Trophoblast cell (in vitro differentiated cells and primary cell): ENCODE results near the gene TTC31.

Experiments used
- DNase-seq, 2 donors: peaks; one replicate each; pipeline ENCODE4 v3.0.0-alpha.2; 2016
- H2AFZ ChIP-seq: 2 replicates; pipeline ENCODE4 v1.6.1; 2013; ENCODE audit warnings: low read length, moderate library complexity, mild to moderate bottlenecking; ENCODE audit not compliant: insufficient read depth, poor library complexity
- H2AK5ac ChIP-seq: 2 replicates; pipeline ENCODE4 v1.6.1; 2013; ENCODE audit warnings: mild to moderate bottlenecking, low read length
- H2BK120ac ChIP-seq: 2 replicates; pipeline ENCODE4 v1.6.1; 2013; ENCODE audit warnings: low read length, mild to moderate bottlenecking, moderate library complexity; ENCODE audit not compliant: insufficient read depth, poor library complexity
- H2BK12ac ChIP-seq: 2 replicates; pipeline ENCODE4 v1.6.1; 2013; ENCODE audit warnings: mild to moderate bottlenecking, low read length, moderate library complexity
- H2BK5ac ChIP-seq: 2 replicates; pipeline ENCODE4 v1.6.1; 2013; ENCODE audit warnings: low read length, low read depth, moderate library complexity, mild to moderate bottlenecking; ENCODE audit not compliant: poor library complexity
- H3K14ac ChIP-seq: 2 replicates; pipeline ENCODE4 v1.6.1; 2013; ENCODE audit warnings: mild to moderate bottlenecking, low read length
- H3K18ac ChIP-seq: 2 replicates; pipeline ENCODE4 v1.6.1; 2013; ENCODE audit warnings: mild to moderate bottlenecking, low read length
- H3K23ac ChIP-seq: 2 replicates; pipeline ENCODE4 v1.6.1; 2013; ENCODE audit warnings: low read length
- H3K27ac ChIP-seq: 2 replicates; pipeline ENCODE4 v1.5.1; 2013; ENCODE audit warnings: low read depth, mild to moderate bottlenecking, inconsistent platforms, low read length, moderate library complexity
- H3K27me3 ChIP-seq: 2 replicates; pipeline ENCODE4 v1.6.1; 2013; ENCODE audit warnings: inconsistent platforms, mild to moderate bottlenecking, low read length, moderate library complexity; ENCODE audit not compliant: insufficient read depth
- H3K36me3 ChIP-seq, 2 experiments: 1 replicate in 1 of 2; 2 replicates in 1 of 2; pipeline ENCODE4 v1.6.1; 2013; ENCODE audit warnings: low read length in 2 of 2, mild to moderate bottlenecking in 2 of 2, moderate library complexity in 1 of 2; ENCODE audit not compliant: insufficient read depth in 2 of 2, control insufficient read depth in 1 of 2
- H3K4ac ChIP-seq: 2 replicates; pipeline ENCODE4 v1.6.1; 2013; ENCODE audit warnings: low read depth, mild to moderate bottlenecking, low read length, moderate library complexity
- H3K4me1 ChIP-seq, 2 experiments: 1 replicate in 1 of 2; 2 replicates in 1 of 2; pipeline ENCODE4 v1.6.1; 2013; ENCODE audit warnings: low read length in 2 of 2, mild to moderate bottlenecking in 2 of 2, moderate library complexity in 1 of 2; ENCODE audit not compliant: insufficient read depth in 2 of 2, control insufficient read depth in 1 of 2
- H3K4me2 ChIP-seq: 2 replicates; pipeline ENCODE4 v1.6.1; 2013; ENCODE audit warnings: inconsistent platforms, mild to moderate bottlenecking, low read length, moderate library complexity
- H3K4me3 ChIP-seq: 2 replicates; pipeline ENCODE4 v1.5.1; 2013; ENCODE audit warnings: mild to moderate bottlenecking, low read depth, low read length, inconsistent platforms
- H3K79me1 ChIP-seq: one replicate; pipeline ENCODE4 v1.6.1; 2013; ENCODE audit warnings: low read length
- H3K79me2 ChIP-seq: 2 replicates; pipeline ENCODE4 v1.6.1; 2013; ENCODE audit warnings: low read length, mild to moderate bottlenecking; ENCODE audit not compliant: control insufficient read depth, insufficient read depth, poor library complexity
- H3K9ac ChIP-seq: 2 replicates; pipeline ENCODE4 v1.6.1; 2013; ENCODE audit warnings: mild to moderate bottlenecking, low read length
- H3K9me3 ChIP-seq: 2 replicates; pipeline ENCODE4 v1.6.1; 2013; ENCODE audit warnings: low read depth, mild to moderate bottlenecking, control low read depth, inconsistent platforms, low read length; ENCODE audit not compliant: insufficient read depth
- H4K12ac ChIP-seq: 2 replicates; pipeline ENCODE4 v1.6.1; 2013; ENCODE audit warnings: low read depth, mild to moderate bottlenecking, low read length, moderate library complexity
- H4K8ac ChIP-seq: 2 replicates; pipeline ENCODE4 v1.6.1; 2013; ENCODE audit warnings: low read depth, mild to moderate bottlenecking, low read length, moderate library complexity
- H4K91ac ChIP-seq: one replicate; pipeline ENCODE4 v1.6.1; 2013; ENCODE audit warnings: low read depth, mild to moderate bottlenecking, low read length, moderate library complexity
- WGBS: extraction: QIAGEN DNeasy Blood & Tissue Kit; methylation state at CpG from one replicate; pipeline ENCODE4 v1.1.7; 2013; ENCODE audit warnings: missing lambda C conversion rate; ENCODE audit not compliant: insufficient read length, insufficient coverage; ENCODE audit errors: extremely low coverage; 5-methylcytosine and 5-hydroxymethylcytosine counted together

The TTC31 gene

DNA sequence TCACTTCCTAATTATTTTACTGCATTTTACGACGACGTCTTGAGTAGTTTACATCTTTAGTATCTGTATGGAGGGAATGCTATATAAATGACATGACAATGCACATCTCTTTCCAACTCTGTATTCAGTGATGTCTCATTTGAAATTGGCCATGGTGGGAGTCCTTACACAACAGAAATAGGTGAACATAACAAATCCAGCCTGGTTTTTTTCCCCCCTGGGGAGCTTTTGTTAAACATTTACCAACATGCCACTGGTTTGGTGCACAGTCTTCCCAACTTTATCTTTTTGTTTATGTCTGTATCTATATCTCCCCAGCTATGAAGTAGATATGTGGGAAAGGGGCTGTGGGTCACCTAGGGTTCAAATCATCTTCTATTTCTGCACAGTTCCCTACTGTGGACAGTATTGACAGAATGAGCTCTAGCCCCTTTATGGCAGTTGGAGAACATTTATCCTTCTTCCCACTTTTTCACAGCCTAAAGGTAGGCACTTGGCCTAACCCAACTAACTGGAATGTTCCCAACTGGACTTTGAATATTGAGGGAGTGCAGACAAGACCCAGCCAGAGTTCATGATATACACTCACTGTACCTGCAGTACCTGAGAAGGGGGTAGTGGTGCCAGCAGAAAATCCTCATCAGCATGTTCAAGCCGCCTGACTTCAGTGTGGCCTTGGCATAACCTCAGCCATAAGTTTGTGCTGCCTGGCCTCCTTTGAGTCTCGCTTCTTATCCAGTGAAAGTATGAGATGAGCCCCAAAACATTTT is 35.5 kb upstream of the TTC31 start:
- no peak overlapping the region for H3K4me3 ChIP-seq
- no peak overlapping the region for H2BK5ac ChIP-seq
- no peak overlapping the region for H3K9ac ChIP-seq
- no peak overlapping the region for H4K8ac ChIP-seq
- H3K9me3 ChIP-seq: no peaks in the 10 kb centered on the region
- H3K79me1 ChIP-seq: no peaks in the 10 kb centered on the region
- H2BK12ac ChIP-seq: no peak overlapping the region
- no peak overlapping the region for H2AFZ ChIP-seq
- no peak overlapping the region for H3K4me2 ChIP-seq
- no peak for DNase-seq
- H3K23ac ChIP-seq: no peak overlapping the region
- H3K4me1 ChIP-seq: peaks cover 0 to 1% of the 10 kb centered on the region in 2 experiments
- WGBS: no CpG with 5 or more reads among the region's 5 CpGs
- H3K4ac ChIP-seq: no peak overlapping the region
- no peaks in the 10 kb centered on the region for H3K36me3 ChIP-seq
- no peak overlapping the region for H4K12ac ChIP-seq
- no peak overlapping the region for H3K18ac ChIP-seq
- H2BK120ac ChIP-seq: no peak overlapping the region
- H3K79me2 ChIP-seq: no peaks in the 10 kb centered on the region
- no peak overlapping the region for H3K14ac ChIP-seq
- no peak overlapping the region for H4K91ac ChIP-seq
- no peaks in the 10 kb centered on the region for H3K27me3 ChIP-seq
- no peak overlapping the region for H3K27ac ChIP-seq
- no peak overlapping the region for H2AK5ac ChIP-seq

- H3K23ac ChIP-seq: no peak overlapping the region
- no peak overlapping the region for H3K27ac ChIP-seq
- H2AFZ ChIP-seq: no peak overlapping the region
- DNase-seq: no peak
- no peak overlapping the region for H2AK5ac ChIP-seq
- H4K91ac ChIP-seq: no peak overlapping the region
- H3K79me1 ChIP-seq: no peaks in the 10 kb centered on the region
- H3K27me3 ChIP-seq: no peaks in the 10 kb centered on the region
- H3K4me3 ChIP-seq: no peak overlapping the region
- no peak overlapping the region for H3K9ac ChIP-seq
- WGBS: no CpG with 5 or more reads among the region's 2 CpGs
- no peaks in the 10 kb centered on the region for H3K9me3 ChIP-seq
- H2BK120ac ChIP-seq: no peak overlapping the region
- H3K4ac ChIP-seq: no peak overlapping the region
- no peak overlapping the region for H3K18ac ChIP-seq
- H3K4me2 ChIP-seq: no peak overlapping the region
- H4K12ac ChIP-seq: no peak overlapping the region
- no peak overlapping the region for H4K8ac ChIP-seq
- H2BK12ac ChIP-seq: no peak overlapping the region
- no peaks in the 10 kb centered on the region for H3K36me3 ChIP-seq
- no peak overlapping the region for H2BK5ac ChIP-seq
- no peak overlapping the region for H3K14ac ChIP-seq
- no peaks in the 10 kb centered on the region for H3K79me2 ChIP-seq
- no peaks in the 10 kb centered on the region for H3K4me1 ChIP-seq
Measured at GRCh38 chr2:74448771-74449170, 34.1 kb upstream of the TTC31 start.

DNA sequence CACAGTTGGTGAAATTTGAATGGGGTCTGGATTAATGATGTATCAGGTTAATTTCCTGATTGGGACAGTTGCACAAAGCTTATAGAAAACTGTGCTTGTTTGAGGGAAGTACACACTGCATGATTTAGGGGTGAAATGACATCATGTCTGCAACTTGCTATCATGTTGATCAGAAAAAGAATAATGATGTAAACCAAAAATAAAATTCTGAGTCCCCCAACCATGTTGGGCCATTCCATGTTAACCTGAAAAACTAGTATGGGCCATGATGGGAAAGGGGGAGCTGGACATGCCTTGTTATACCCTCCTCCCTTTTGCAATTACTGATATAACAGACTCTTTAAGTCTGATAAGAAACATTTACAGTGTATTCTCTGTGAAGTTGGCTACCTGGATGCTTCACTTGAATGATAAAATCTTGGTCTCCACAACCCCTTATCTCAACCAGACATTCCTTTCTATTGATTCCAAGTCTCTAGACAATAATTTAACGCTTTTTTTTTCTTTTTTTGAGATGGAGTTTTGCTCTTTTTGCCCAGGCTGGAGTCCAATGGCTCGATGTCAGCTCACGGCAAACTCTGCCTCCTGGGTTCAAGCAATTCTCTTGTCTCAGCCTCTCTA is 32.2 kb upstream of the TTC31 start:
- no CpG with 5 or more reads among the region's 3 CpGs for WGBS
- Histone ChIP-seq H2AFZ (no peak overlapping the region), H4K8ac (no peak overlapping the region), H3K27ac (peak overlapping the region; percentile 39), H3K27me3 (no peaks in the 10 kb centered on the region), H3K14ac (no peak overlapping the region), H2AK5ac (no peak overlapping the region), H2BK12ac (no peak overlapping the region), H3K4me2 (no peak overlapping the region), H3K9me3 (no peaks in the 10 kb centered on the region), H3K36me3 (no peaks in the 10 kb centered on the region), H3K79me2 (no peaks in the 10 kb centered on the region), H3K23ac (no peak overlapping the region), H4K91ac (no peak overlapping the region), H3K4me3 (no peak overlapping the region), H3K4me1 (peaks cover 4 to 5% of the 10 kb centered on the region in 2 experiments), H3K9ac (no peak overlapping the region), H2BK120ac (no peak overlapping the region), H2BK5ac (no peak overlapping the region), H3K4ac (no peak overlapping the region), H3K79me1 (no peaks in the 10 kb centered on the region), H3K18ac (no peak overlapping the region), H4K12ac (no peak overlapping the region)
- peak; percentile 56 to 92 for DNase-seq

- Histone ChIP-seq H3K4me3 (peak within 1 kb of the TSS; percentile 73), H4K91ac (no peak within 1 kb of the TSS), H3K9me3 (no peaks in the 10 kb centered on the region), H3K27ac (no peak within 1 kb of the TSS), H3K36me3 (peaks cover under 1 to 6% of the 10 kb centered on the region in 2 experiments), H3K79me1 (peaks cover 13% of the 10 kb centered on the region), H3K9ac (peak within 1 kb of the TSS; percentile 74), H4K12ac (peak within 1 kb of the TSS; percentile 28), H3K18ac (no peak within 1 kb of the TSS), H3K79me2 (peaks cover 10% of the 10 kb centered on the region), H3K4me2 (peak within 1 kb of the TSS; percentile 89), H3K23ac (no peak within 1 kb of the TSS), H2BK12ac (no peak within 1 kb of the TSS), H2AFZ (peak within 1 kb of the TSS; percentile 4), H4K8ac (peak within 1 kb of the TSS; percentile 58), H2BK120ac (peak within 1 kb of the TSS; percentile 18), H2BK5ac (no peak within 1 kb of the TSS), H2AK5ac (peak within 1 kb of the TSS; percentile 11), H3K4ac (peak within 1 kb of the TSS; percentile 24), H3K27me3 (no peaks in the 10 kb centered on the region), H3K4me1 (peaks cover 7 to 13% of the 10 kb centered on the region in 2 experiments), H3K14ac (peak within 1 kb of the TSS; percentile 12)
- no CpG with 5 or more reads among the region's 40 CpGs for WGBS
- peak; percentile 95 to 100 for DNase-seq
Measured at GRCh38 chr2:74454654-74455511, 28.0 kb upstream of the TTC31 start, which contains the start of gene INO80B. INO80B (plus strand) TSS chr2:74455087; CDS start chr2:74455117, 30 bp downstream.
